Omental fat pad (tissue), 4 donors: ENCODE measurements around the gene UCP2. TPM values are rescaled to one million over a fixed set of nuclear protein-coding genes. Genes with fewer than 3 reads are reported as not detected.
A peak's percentile ranks its signal among the peaks of the same experiment; 100 is the strongest.
"Not testable (repeated sequence)": the region's sequence is repeated elsewhere in the genome, so short reads cannot be mapped to it uniquely, and the experiment has no call there.

Experiments used
- ATAC-seq: fragments of 150-250 bp; one replicate; pipeline ENCODE4 v1.9.1; 2016; ENCODE audit warnings: mild to moderate bottlenecking, moderate library complexity; ENCODE audit not compliant: low FRiP score
- DNase-seq: peaks from one replicate; pipeline ENCODE4 v3.0.0-alpha.2; 2019; ENCODE audit warnings: low spot score
- CTCF ChIP-seq, 3 donors: fragments of 450-650 bp; IDR thresholded peaks; one replicate each; pipeline ENCODE4 v1.5.1; 2016 to 2017; ENCODE audit warnings: antibody characterized with exemption in 3 of 3, mild to moderate bottlenecking in 3 of 3, moderate library complexity in 2 of 3
- total RNA-seq, 4 donors: library from RNA; depleted of rRNA; stranded (reverse); fragments of >200 nt; gene quantifications; one replicate each; pipeline ENCODE4 v1.1.0, GENCODE V29; 2016

Gene UCP2
- total RNA-seq, 4 donors from 2014 or later, result 58.9 to 163 (median 131) TPM

GRCh38 chr11:73990730-73991129, 8.1 kb upstream of the UCP2 start:
- ATAC-seq (no peak), DNase-seq (no peak)
- no peak for TF ChIP-seq CTCF (IDR thresholded peaks at IDR 0.05)

DNA sequence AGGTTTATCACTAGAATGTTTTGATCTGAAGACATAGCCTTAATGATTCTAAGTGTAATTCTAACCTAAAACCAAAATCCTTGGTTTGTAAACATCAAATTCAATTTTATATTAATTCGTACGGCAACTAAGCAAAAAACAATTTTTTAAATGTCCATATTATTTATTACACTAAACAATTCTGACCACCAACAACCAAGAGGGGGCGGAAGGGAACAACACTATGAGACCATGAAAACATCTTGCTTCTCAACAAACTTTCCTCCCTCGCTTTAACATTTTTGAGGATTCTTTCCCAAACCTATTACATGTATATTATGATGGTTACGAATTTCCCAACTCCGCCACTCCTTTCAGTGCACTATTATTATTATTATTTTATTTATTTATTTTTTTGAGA, 6.5 kb upstream of the UCP2 start:
- DNase-seq (no peak), ATAC-seq (no peak)
- TF ChIP-seq CTCF (IDR thresholded peaks at IDR 0.05), result no peak

DNA sequence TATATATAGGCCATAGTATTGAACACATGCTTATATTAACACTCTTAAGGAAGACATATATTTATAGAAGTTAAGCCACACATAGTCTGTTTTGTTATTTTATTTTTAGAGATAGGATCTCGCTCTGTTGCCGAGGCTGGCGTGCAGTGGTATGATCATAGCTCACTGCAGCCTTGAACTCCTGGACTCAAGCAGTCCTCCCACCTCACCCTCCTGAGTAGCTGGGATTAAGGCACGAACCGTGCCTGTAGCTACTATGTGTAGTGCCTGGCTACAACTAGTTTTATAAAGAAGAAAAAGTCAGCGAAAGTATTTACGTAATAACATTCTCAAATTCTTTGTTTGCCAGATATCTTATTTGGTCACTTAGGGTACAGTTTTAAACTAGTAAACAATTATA, 5.6 kb upstream of the UCP2 start:
- DNase-seq, result no peak

GRCh38 chr11:73985661-73986060, 3.0 kb upstream of the UCP2 start:
- DNase-seq, ATAC-seq: not testable (repeated sequence)

More for the DNA sequence above, 5.6 kb upstream of the UCP2 start:
- no peak for TF ChIP-seq CTCF (IDR thresholded peaks at IDR 0.05)
- ATAC-seq, result no peak

DNA sequence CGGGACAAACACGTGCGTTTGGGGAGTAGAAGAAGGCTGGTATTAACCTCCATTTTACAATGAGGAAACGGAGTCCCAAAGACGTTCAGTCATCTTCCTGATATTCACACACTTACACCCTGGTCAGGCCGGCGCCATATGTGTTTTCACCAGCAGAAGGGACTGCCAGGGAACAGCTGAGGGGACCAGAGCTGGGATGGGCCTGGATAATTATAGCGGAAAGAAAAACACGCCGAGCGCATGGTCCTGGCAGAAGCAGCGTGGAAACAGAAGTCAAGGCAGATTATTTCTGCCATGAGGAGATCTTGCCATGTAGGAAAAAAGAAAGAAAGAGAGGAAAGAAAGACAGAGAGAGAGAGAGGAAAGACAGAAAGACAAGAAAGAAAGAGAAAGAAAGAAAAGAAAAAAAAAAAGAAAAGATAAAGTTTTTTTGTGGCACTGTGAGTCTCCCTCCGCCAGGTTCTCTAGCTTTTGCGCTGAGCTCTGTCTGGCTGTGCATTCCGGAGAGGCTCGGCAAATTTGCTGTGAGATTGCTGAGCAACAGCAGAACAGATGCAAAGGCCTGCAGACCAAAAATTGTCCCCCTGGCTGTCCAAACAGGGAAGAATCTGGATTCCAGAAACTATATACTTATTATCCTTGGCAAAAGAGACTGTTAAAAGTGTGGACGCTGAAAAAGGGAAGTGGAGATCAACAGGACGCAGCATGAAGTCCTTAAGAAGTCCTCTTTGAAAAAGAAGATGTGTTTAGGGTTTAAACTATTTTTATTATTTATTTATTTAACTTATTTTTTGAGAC, 1.3 kb upstream of the UCP2 start:
- TF ChIP-seq CTCF (IDR thresholded peaks at IDR 0.05), result no peak
- ATAC-seq (no peak), DNase-seq (no peak)

- peak; percentile 70 for DNase-seq
- TF ChIP-seq CTCF (IDR thresholded peaks at IDR 0.05), result no peak
- ATAC-seq, result peak; percentile 95
These were observed 522 bp upstream of the UCP2 start for GRCh38 chr11:73982990-73983740.

GRCh38 chr11:73981051-73981805, 1.4 kb downstream of the UCP2 start:
- ATAC-seq (no peak), DNase-seq (no peak)
- TF ChIP-seq CTCF (IDR thresholded peaks at IDR 0.05), result no peak
